Parathyroid adenoma (tissue), 2 donors: ENCODE measurements around the gene NHERF2.
A peak's percentile ranks its signal among the peaks of the same experiment; 100 is the strongest.

Experiments
- H2AFZ ChIP-seq: fragments of 300-600 bp; sonication (generic); one replicate; pipeline ENCODE4 v1.7.0; 2017; ENCODE audit warnings: antibody characterized with exemption, mild to moderate bottlenecking
- H3K27ac ChIP-seq: fragments of 300-600 bp; sonication (generic); one replicate; pipeline ENCODE4 v1.7.0; 2017
- H3K27me3 ChIP-seq: fragments of 300-600 bp; sonication (generic); one replicate; pipeline ENCODE4 v1.7.0; 2017; ENCODE audit warnings: low read length; ENCODE audit not compliant: control insufficient read depth, insufficient read depth
- H3K36me3 ChIP-seq: fragments of 300-600 bp; sonication (generic); one replicate; pipeline ENCODE4 v1.7.0; 2017; ENCODE audit warnings: low read length; ENCODE audit not compliant: control insufficient read depth, insufficient read depth
- H3K4me1 ChIP-seq: fragments of 300-600 bp; sonication (generic); one replicate; pipeline ENCODE4 v1.7.0; 2017; ENCODE audit warnings: control low read depth
- H3K4me2 ChIP-seq: fragments of 300-600 bp; sonication (generic); one replicate; pipeline ENCODE4 v1.7.0; 2017; ENCODE audit warnings: low read length
- H3K4me3 ChIP-seq: fragments of 300-600 bp; sonication (generic); one replicate; pipeline ENCODE4 v1.7.0; 2017; ENCODE audit warnings: low read depth, low read length
- H3K79me2 ChIP-seq: fragments of 300-600 bp; sonication (generic); one replicate; pipeline ENCODE4 v1.7.0; 2017; ENCODE audit warnings: control low read depth
- H3K9ac ChIP-seq: fragments of 300-600 bp; sonication (generic); one replicate; pipeline ENCODE4 v1.7.0; 2017; ENCODE audit warnings: mild to moderate bottlenecking
- H3K9me3 ChIP-seq: fragments of 300-600 bp; sonication (generic); one replicate; pipeline ENCODE4 v1.7.0; 2017; ENCODE audit warnings: low read length; ENCODE audit not compliant: control insufficient read depth
- CTCF ChIP-seq: fragments of 300-600 bp; sonication (generic); IDR thresholded peaks from one replicate; pipeline ENCODE4 v1.7.0; 2017; ENCODE audit warnings: antibody characterized with exemption, mild to moderate bottlenecking
- donor health status: primary hyperparathyroidism.

NHERF2 gene

GRCh38 chr16:1982013-1982433 is 44.7 kb upstream of the NHERF2 start:
- Histone ChIP-seq H3K9me3 (no peaks in the 10 kb centered on the region), H3K4me1 (peaks cover 5% of the 10 kb centered on the region), H3K4me2 (no peak overlapping the region), H3K4me3 (no peak overlapping the region), H3K36me3 (no peaks in the 10 kb centered on the region), H3K27me3 (no peaks in the 10 kb centered on the region), H3K79me2 (no peaks in the 10 kb centered on the region), H3K27ac (no peak overlapping the region), H3K9ac (no peak overlapping the region), H2AFZ (no peak overlapping the region)
- no peak for TF ChIP-seq CTCF

DNA sequence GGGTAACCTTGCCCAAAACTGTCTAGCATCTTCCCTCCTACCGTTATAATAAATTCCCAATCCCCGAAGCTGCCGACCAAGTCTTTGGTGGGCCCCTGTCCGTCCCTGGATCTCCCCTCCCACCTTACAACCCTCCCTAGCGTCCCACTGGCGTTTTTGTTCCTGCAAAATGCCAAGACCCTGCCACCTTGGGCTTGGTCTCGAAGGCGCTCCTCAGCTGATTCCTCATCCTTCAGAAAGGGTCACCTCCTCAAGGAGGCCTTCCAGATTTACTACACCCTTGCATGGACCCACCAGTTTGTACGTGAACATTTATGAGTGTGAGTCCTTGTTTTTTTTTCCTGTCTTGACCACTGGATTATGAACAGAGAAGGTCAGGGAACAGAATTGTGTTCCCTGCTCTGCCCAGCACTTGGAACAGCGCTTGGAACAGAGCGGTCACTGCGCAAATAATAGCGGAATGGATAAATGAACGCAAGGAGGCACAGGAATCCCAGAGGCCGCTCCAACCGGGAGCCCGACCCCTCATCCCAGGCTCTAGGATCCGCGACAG is 43.6 kb upstream of the NHERF2 start:
- Histone ChIP-seq H3K27ac (peak overlapping the region; percentile 25), H3K36me3 (no peaks in the 10 kb centered on the region), H3K9ac (no peak overlapping the region), H3K79me2 (no peaks in the 10 kb centered on the region), H3K4me2 (peak overlapping the region; percentile 98), H3K27me3 (no peaks in the 10 kb centered on the region), H3K4me1 (peaks cover 5% of the 10 kb centered on the region), H3K4me3 (peak overlapping the region; percentile 71), H2AFZ (peak overlapping the region; percentile 63), H3K9me3 (no peaks in the 10 kb centered on the region)
- TF ChIP-seq CTCF: no peak

- no peaks in the 10 kb centered on the region for H3K27me3 ChIP-seq
- peak within 1 kb of the TSS; percentile 71 for H2AFZ ChIP-seq
- H3K4me3 ChIP-seq: peak within 1 kb of the TSS; percentile 71
- peak within 1 kb of the TSS; percentile 58 for H3K9ac ChIP-seq
- H3K4me2 ChIP-seq: peak within 1 kb of the TSS; percentile 98
- H3K79me2 ChIP-seq: no peaks in the 10 kb centered on the region
- peak within 1 kb of the TSS; percentile 48 for H3K27ac ChIP-seq
- TF ChIP-seq CTCF: no peak
- H3K36me3 ChIP-seq: no peaks in the 10 kb centered on the region
- H3K9me3 ChIP-seq: no peaks in the 10 kb centered on the region
- H3K4me1 ChIP-seq: peaks cover 5% of the 10 kb centered on the region
These were observed 43.0 kb upstream of the NHERF2 start, which contains the start of gene GFER for GRCh38 chr16:1983544-1984346. Gene GFER, plus strand, starts transcription at chr16:1984193. Its CDS starts 26 bp downstream, at chr16:1984219.

GRCh38 chr16:1984347-1985225 is 42.1 kb upstream of the NHERF2 start:
- no peaks in the 10 kb centered on the region for H3K79me2 ChIP-seq
- H2AFZ ChIP-seq: peak overlapping the region; percentile 71
- no peaks in the 10 kb centered on the region for H3K27me3 ChIP-seq
- H3K4me2 ChIP-seq: peak overlapping the region; percentile 98
- H3K27ac ChIP-seq: peak overlapping the region; percentile 48
- H3K9ac ChIP-seq: peak overlapping the region; percentile 58
- no peaks in the 10 kb centered on the region for H3K9me3 ChIP-seq
- no peaks in the 10 kb centered on the region for H3K36me3 ChIP-seq
- TF ChIP-seq CTCF: no peak
- H3K4me1 ChIP-seq: peaks cover 5% of the 10 kb centered on the region
- H3K4me3 ChIP-seq: peak overlapping the region; percentile 71
